HepG2 (cell line): ENCODE measurements around the gene TOP2B. TPM values are rescaled to one million over a fixed set of nuclear protein-coding genes. Genes with fewer than 3 reads are reported as not detected.

ENCODE experiments used
- ATAC-seq: fragments of 200-7000 bp; cut with Tn5 transposase; 3 replicates; pipeline ENCODE4 v1.9.1; 2020; ENCODE audit warnings: mild to moderate bottlenecking, moderate library complexity
- BruUV-seq: library from RNA; stranded (reverse); fragments of 400-500 nt; replicated peaks from 2 replicates; lab custom pipeline; 2021; lab: Mats Ljungman, UMichigan
- CTCF ChIA-PET: fragments of 300-600 bp; formaldehyde crosslinking; extraction: SDS; loops from one replicate; lab custom pipeline; 2021; ENCODE audit warnings: low total read pairs, inconsistent platforms, low intra/inter-chr PET ratio; lab: Yijun Ruan, JAX
- POLR2A ChIA-PET: fragments of 350-600 bp; sonication (Branson Sonifier 250); formaldehyde crosslinking; loops from one replicate; lab custom pipeline; 2020; ENCODE audit warnings: antibody characterized with exemption, inconsistent platforms; lab: Yijun Ruan, JAX
- DNase-seq: peaks from one replicate; pipeline ENCODE4 v3.0.0-alpha.2; 2015; ENCODE audit warnings: low spot score
- FAIRE-seq: peaks from 3 replicates; lab custom pipeline; 2011; peaks lifted over from hg19 to GRCh38; lab: Jason Lieb, UNC
- H2AFZ ChIP-seq: one replicate; pipeline ENCODE4 v1.6.1; 2011; ENCODE audit warnings: low read length, inconsistent platforms
- H3K27ac ChIP-seq: fragments of 300-600 bp; 3 replicates; pipeline ENCODE4 v1.8.0; 2011; ENCODE audit warnings: mixed run types, mild to moderate bottlenecking, mixed read lengths, low read length, inconsistent platforms; ENCODE audit not compliant: insufficient read depth; ENCODE audit errors: extremely low read length
- H3K27me3 ChIP-seq, 2 experiments: fragments of 200-600 bp in 1 of 2; 2 replicates in 1 of 2; 3 replicates in 1 of 2; pipeline versions ENCODE4 v1.6.0 to v1.8.0; 2011; ENCODE audit warnings: low read length in 2 of 2, mild to moderate bottlenecking in 2 of 2, moderate library complexity in 2 of 2, inconsistent platforms in 1 of 2; ENCODE audit not compliant: insufficient read depth in 2 of 2, control insufficient read depth in 1 of 2
- H3K36me3 ChIP-seq, 2 experiments: fragments of 200-600 bp in 1 of 2; replicated peaks in 1 of 2; 2 replicates in 1 of 2; 3 replicates in 1 of 2; pipeline versions ENCODE4 v1.5.1 to v1.8.0; 2011; ENCODE audit warnings: low read length in 2 of 2, inconsistent platforms in 1 of 2; ENCODE audit not compliant: insufficient read depth in 2 of 2, control insufficient read depth in 1 of 2
- H3K4me1 ChIP-seq: 2 replicates; pipeline ENCODE4 v1.5.1; 2012; ENCODE audit warnings: low read length, inconsistent platforms; ENCODE audit not compliant: insufficient read depth
- H3K4me2 ChIP-seq: 2 replicates; pipeline ENCODE4 v1.6.0; 2011; ENCODE audit warnings: low read depth, low read length, inconsistent platforms
- H3K4me3 ChIP-seq, 3 experiments: fragments of 200-600 bp in 1 of 3; sonication (generic), shearing (Covaris generic) in 1 of 3; replicated peaks in 1 of 3; 2 replicates each; pipeline ENCODE4 v1.5.1; 2011 to 2016; ENCODE audit warnings: low read length in 3 of 3, inconsistent platforms in 2 of 3, low read depth in 2 of 3, mild to moderate bottlenecking in 2 of 3, control low read depth in 1 of 3, mixed read lengths in 1 of 3; ENCODE audit not compliant: insufficient read depth in 1 of 3
- H3K79me2 ChIP-seq: one replicate; pipeline ENCODE4 v1.6.1; 2011; ENCODE audit warnings: low read length, inconsistent platforms; ENCODE audit not compliant: insufficient read depth
- H3K9ac ChIP-seq: 2 replicates; pipeline ENCODE4 v1.6.0; 2011; ENCODE audit warnings: mild to moderate bottlenecking, low read depth, low read length, inconsistent platforms; ENCODE audit not compliant: insufficient read depth
- H3K9me3 ChIP-seq: 2 replicates; pipeline ENCODE4 v1.5.1; 2012; ENCODE audit warnings: mild to moderate bottlenecking, low read length
- H4K20me1 ChIP-seq: 2 replicates; pipeline ENCODE4 v1.6.0; 2011; ENCODE audit warnings: inconsistent platforms, mild to moderate bottlenecking, low read length, moderate library complexity; ENCODE audit not compliant: insufficient read depth
- DBP ChIP-seq: sonication (generic); formaldehyde crosslinking; IDR thresholded peaks from 2 replicates; pipeline ENCODE4 v1.4.0; 2020; ENCODE audit warnings: missing genetic modification reagents; ENCODE audit errors: not compliant biosample characterization
- HES4 ChIP-seq: sonication (generic); formaldehyde crosslinking; IDR thresholded peaks from 2 replicates; pipeline ENCODE4 v1.9.0; 2021; ENCODE audit warnings: mild to moderate bottlenecking, missing genetic modification reagents, borderline replicate concordance
- MEF2D ChIP-seq: sonication (generic); formaldehyde crosslinking; IDR thresholded peaks from 2 replicates; pipeline ENCODE4 v1.5.1; 2020; ENCODE audit warnings: mild to moderate bottlenecking, missing genetic modification reagents
- MXI1 ChIP-seq: IDR thresholded peaks from 3 replicates; pipeline ENCODE4 v1.6.1; 2012; ENCODE audit warnings: low read depth, low read length, inconsistent platforms, borderline replicate concordance
- MYPOP ChIP-seq: sonication (generic); formaldehyde crosslinking; IDR thresholded peaks from 2 replicates; pipeline ENCODE4 v1.8.1; 2023; ENCODE audit warnings: mild to moderate bottlenecking, moderate library complexity, missing genetic modification reagents
- RORA ChIP-seq: sonication (generic); formaldehyde crosslinking; IDR thresholded peaks from 2 replicates; pipeline ENCODE4 v1.5.0; 2020; ENCODE audit warnings: mild to moderate bottlenecking, missing genetic modification reagents, moderate library complexity
- TERF1 ChIP-seq: sonication (generic); formaldehyde crosslinking; IDR thresholded peaks from 2 replicates; pipeline ENCODE4 v1.8.0; 2022; ENCODE audit warnings: mild to moderate bottlenecking, missing genetic modification reagents, moderate library complexity
- TGIF2 ChIP-seq: IDR thresholded peaks from 2 replicates; pipeline ENCODE4 v1.6.1; 2016; ENCODE audit warnings: control low read depth, missing compliant biosample characterization
- ZBTB44 ChIP-seq: sonication (generic); formaldehyde crosslinking; IDR thresholded peaks from 2 replicates; pipeline ENCODE4 v1.4.0; 2020; ENCODE audit warnings: missing genetic modification reagents
- ZFP1 ChIP-seq: IDR thresholded peaks from 2 replicates; pipeline ENCODE4 v1.6.1; 2016
- ZFP37 ChIP-seq: sonication (generic); formaldehyde crosslinking; IDR thresholded peaks from 2 replicates; pipeline ENCODE4 v1.4.0; 2020; ENCODE audit warnings: missing genetic modification reagents, borderline replicate concordance
- ZNF253 ChIP-seq: sonication (generic); formaldehyde crosslinking; IDR thresholded peaks from 2 replicates; pipeline ENCODE4 v1.8.0; 2022; ENCODE audit warnings: mild to moderate bottlenecking, missing genetic modification reagents, borderline replicate concordance
- ZNF263 ChIP-seq: sonication (generic); formaldehyde crosslinking; IDR thresholded peaks from 2 replicates; pipeline ENCODE4 v1.4.0; 2020; ENCODE audit warnings: missing genetic modification reagents
- ZNF34 ChIP-seq: sonication (generic); formaldehyde crosslinking; IDR thresholded peaks from 2 replicates; pipeline ENCODE4 v1.4.0; 2020; ENCODE audit warnings: mild to moderate bottlenecking, missing genetic modification reagents, borderline replicate concordance
- ZNF446 ChIP-seq: sonication (generic); formaldehyde crosslinking; IDR thresholded peaks from 2 replicates; pipeline ENCODE4 v1.5.0; 2020; ENCODE audit warnings: mild to moderate bottlenecking, missing genetic modification reagents
- ZNF550 ChIP-seq: sonication (generic); formaldehyde crosslinking; IDR thresholded peaks from 2 replicates; pipeline ENCODE4 v1.4.0; 2020; ENCODE audit warnings: mild to moderate bottlenecking, missing genetic modification reagents, borderline replicate concordance
- ZNF562 ChIP-seq: sonication (generic); formaldehyde crosslinking; IDR thresholded peaks from 2 replicates; pipeline ENCODE4 v1.8.0; 2022; ENCODE audit warnings: missing genetic modification reagents, borderline replicate concordance
- ZNF564 ChIP-seq: sonication (generic); formaldehyde crosslinking; IDR thresholded peaks from 2 replicates; pipeline ENCODE4 v1.8.1; 2023; ENCODE audit warnings: mild to moderate bottlenecking, missing genetic modification reagents
- ZNF644 ChIP-seq: IDR thresholded peaks from 2 replicates; pipeline ENCODE4 v1.6.1; 2016; ENCODE audit warnings: low read depth
- WGBS: methylation state at CpG from one replicate; pipeline ENCODE4 v1.1.6; 2017; ENCODE audit warnings: low lambda C conversion rate; 5-methylcytosine and 5-hydroxymethylcytosine counted together
- in situ Hi-C: cut with HindIII; loops from 2 replicates; pipeline ENCODE4 v1.10.0; 2017; ENCODE audit warnings: low pct_unique_long_range_greater_than_20kb; ENCODE audit not compliant: extremely low pct_ligation_motif_present
- intact Hi-C: fragments of 100-400 bp; cut with micrococcal nuclease; formaldehyde crosslinking; loops from one replicate; pipeline ENCODE4 v1.10.0; 2022; ENCODE audit not compliant: unreplicated experiment
- polyA plus RNA-seq, 8 experiments: library from polyadenylated mRNA; depleted of rRNA in 3 of 8; stranded (reverse) in 7 of 8; unstranded in 1 of 8; fragments of >200 nt; fragmentation: Illumina TruSeq in 4 of 8; extraction: Trizol in 4 of 8; gene quantifications; 2 replicates each; pipeline versions ENCODE4 v1.2.1 to v1.2.3, GENCODE V29; 2011 to 2016; ENCODE audit warnings: low read depth in 4 of 8, missing spikeins in 1 of 8, mixed read lengths in 1 of 8; ENCODE audit not compliant: insufficient read depth in 1 of 8
- total RNA-seq, 5 experiments: library from RNA; depleted of rRNA; stranded (reverse); fragments of >200 nt; fragmentation: Illumina TruSeq; extraction: Trizol; gene quantifications; 2 replicates each; pipeline ENCODE4 v1.2.3, GENCODE V29; 2016; ENCODE audit warnings: low read depth in 1 of 5

The TOP2B gene
- total and polyA plus RNA-seq, 2 of the 13 experiments (the other 11 are each of a cell fraction or from before 2014, with no cell fraction given): 27.6 to 88.1 TPM

- TF ChIP-seq DBP (CRISPR knock-in tag) (no peak), ZFP37 (CRISPR knock-in tag) (no peak), ZFP1 (no peak), TERF1 (CRISPR knock-in tag) (no peak), ZNF263 (no peak), ZNF550 (CRISPR knock-in tag) (no peak), ZNF644 (no peak)
Observed at GRCh38 chr3:25573386-25574171, 91.1 kb downstream of the TOP2B start (continued).

- Histone ChIP-seq H3K4me2 (no peak overlapping the region), H3K36me3 (no peaks in the 10 kb centered on the region), H3K27ac (no peak overlapping the region), H4K20me1 (no peaks in the 10 kb centered on the region), H2AFZ (no peak overlapping the region), H3K9me3 (no peaks in the 10 kb centered on the region), H3K9ac (no peak overlapping the region), H3K4me3 (no peak overlapping the region), H3K79me2 (no peaks in the 10 kb centered on the region), H3K27me3 (no peaks in the 10 kb centered on the region; a peak in 2 of 5 replicates), H3K4me1 (no peaks in the 10 kb centered on the region)
- CTCF ChIA-PET: no interaction called here
- DNase-seq: no peak
- in situ Hi-C loops: no loop called here
- no TSS peak for BruUV-seq
- WGBS: 64% methylated on average over 11 of the region's 14 CpGs
- no peak for FAIRE-seq
- no peak for ATAC-seq
- POLR2A ChIA-PET: no interaction called here
- intact Hi-C loops: no loop called here
- TF ChIP-seq HES4 (CRISPR knock-in tag) (no peak), MXI1 (no peak), ZNF562 (no peak), ZNF253 (no peak), ZNF446 (CRISPR knock-in tag) (no peak), RORA (CRISPR knock-in tag) (no peak), MYPOP (CRISPR knock-in tag) (no peak), ZNF34 (CRISPR knock-in tag) (no peak), TGIF2 (no peak), ZBTB44 (no peak), ZNF564 (CRISPR knock-in tag) (no peak), MEF2D (CRISPR knock-in tag) (no peak)
Observed at GRCh38 chr3:25572919-25573385, 91.8 kb downstream of the TOP2B start.
